ENCODE measurements around the gene SERPINB8.

The SERPINB8 gene

DNA sequence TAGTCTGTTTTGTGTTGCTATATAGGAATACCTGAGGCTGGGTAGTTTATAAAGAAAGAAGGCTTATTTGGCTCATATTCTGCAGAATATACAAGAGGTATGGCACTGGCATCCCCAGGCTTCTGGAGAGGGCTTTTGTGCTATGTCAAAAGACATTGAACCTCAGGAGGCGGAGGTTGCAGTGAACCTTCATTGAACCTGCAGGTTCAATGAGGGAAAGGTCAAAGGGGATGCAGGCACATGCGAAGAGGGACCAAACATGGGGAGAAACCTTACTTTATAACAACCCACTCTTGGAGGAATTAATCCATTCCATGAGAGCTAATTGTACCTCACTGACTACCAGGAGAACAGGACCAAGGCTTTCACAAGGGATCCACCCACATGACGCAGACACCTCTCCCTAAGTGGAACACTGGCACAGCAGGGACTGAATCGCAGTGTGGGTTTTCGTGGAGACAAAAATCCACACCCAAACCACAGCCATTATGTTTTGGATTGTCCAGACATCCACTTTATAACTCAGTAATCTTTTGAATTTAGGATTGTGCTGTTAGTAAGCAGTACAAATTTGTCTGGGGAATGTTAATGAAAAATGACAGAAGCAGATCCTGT lies 4.1 kb upstream of the SERPINB8 start:
- no peak for DNase-seq

DNA sequence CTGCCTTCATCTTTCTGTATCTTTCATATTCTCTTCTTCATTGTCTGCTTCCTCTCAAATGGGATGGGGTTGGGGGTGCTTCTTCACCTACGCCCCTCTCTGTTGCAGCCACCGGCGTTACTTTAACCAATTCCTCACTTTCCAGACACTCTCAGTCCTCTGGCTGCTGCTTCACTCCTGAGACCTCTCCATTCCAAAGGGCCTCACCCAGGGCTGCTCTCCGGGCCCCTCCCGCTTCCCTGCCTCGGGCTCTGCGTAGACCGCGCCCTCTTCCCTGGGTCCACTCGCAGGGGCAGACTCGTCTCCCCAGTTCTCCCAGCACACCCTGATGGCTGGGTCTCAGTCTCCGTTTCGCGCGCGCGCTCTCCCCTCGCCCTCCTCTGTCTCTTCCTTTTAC lies 926 bp downstream of the SERPINB8 start:
- no peak for DNase-seq

DNA sequence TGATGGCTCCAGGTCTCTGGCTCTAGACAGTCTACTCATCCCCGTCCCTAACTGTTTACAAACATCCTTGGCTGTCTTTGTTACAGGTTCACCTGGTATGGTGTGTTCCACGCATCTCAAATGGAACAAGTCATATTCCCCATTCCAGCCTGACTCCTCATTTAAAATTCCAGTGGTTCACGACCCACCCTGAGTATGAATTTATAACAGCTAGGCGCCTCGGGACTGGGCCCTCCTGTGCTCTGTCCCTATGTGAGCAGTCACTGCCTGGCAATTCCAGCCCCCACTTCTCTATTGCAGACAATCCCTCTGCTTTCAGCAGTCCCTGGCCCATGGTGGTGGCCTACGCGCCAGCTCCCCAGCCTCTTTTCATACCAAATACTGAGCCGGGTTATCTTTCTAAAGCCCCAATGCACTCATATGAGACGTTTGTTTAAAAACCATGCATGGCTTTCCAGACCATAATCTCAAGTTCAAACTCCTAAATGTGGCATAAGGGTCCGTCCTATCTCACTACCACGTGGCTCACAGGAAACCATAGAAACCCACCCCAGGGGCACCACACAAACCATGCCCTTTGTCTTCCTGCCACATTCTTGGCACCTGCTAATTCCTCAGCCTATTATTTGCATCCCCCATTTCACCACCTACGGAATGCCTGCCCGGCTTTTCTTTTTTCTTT lies 1.6 kb downstream of the SERPINB8 start:
- no peak for DNase-seq

DNA sequence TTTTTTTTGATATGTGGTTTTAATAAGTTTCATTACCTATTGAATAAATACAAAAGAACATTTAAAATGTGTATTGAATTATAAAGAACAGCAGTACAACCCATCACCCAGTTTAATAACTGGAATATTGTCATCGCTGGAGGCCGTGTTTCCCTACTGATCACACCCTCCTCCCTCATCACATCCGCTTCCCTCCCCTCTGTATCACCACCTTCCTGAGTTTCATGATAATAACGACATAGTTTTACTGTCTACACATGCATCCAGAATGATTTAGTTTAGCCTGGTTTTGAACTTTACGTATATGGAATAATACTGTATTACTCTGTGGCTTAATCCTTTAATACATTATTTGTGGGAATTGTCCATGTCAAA lies 2.1 kb downstream of the SERPINB8 start:
- DNase-seq, result no peak

DNA sequence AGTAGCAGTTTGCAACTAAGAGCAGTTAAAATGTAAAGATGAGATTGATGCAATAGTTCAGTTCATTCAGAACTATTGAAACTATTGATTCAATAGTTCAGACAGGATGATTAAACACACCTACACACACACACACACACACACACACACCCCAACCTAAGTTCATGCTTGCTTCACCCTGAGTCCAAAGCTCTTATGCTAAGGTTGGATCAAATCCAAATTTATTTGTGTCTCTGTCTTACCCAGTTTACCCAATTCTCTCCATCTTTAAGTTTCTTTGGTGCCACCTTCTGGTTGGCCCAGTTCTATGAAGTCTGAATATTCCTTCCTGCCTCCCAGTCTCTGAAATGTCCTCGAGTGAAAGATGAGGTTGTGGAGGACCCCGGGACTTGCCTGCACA lies 5.1 kb downstream of the SERPINB8 start:
- no peak for DNase-seq

DNA sequence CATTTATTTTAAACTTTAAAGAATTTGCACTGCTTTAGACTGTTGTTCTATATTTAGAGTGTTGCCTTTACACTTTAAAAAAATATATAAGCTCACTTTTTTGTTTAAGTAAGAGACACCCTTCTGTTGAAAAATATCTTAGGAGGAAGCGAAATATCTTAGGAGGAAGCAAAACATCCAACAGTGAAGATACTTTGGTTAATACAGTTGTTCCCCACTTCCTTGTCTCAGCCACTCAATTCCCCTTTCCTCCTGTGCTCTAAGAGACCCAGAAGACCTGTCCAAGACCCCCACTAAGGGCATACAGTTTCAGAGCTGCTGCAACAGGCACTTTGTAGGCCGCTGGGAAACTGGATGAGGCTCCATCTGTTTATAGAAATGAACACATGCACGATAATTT lies 5.7 kb downstream of the SERPINB8 start:
- DNase-seq, result no peak

DNA sequence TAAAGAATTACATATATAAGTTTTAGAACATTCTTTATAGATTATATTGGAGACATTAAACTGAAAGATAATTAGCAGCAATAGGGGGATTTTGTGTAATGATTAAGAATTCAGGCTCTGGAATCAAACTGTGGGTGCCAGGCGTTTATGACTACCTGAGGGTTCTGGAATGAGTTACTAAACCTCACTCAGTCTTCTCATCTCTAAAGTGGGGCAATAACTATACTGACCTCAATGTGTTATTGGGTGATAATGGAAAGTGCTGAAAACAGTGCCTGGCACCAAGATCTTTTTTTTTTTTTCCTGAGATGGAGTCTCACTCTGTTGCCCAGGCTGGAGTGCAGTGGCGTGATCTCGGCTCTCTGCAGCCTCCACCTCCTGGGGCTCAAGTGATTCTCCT lies 7.2 kb downstream of the SERPINB8 start:
- no peak for DNase-seq

DNA sequence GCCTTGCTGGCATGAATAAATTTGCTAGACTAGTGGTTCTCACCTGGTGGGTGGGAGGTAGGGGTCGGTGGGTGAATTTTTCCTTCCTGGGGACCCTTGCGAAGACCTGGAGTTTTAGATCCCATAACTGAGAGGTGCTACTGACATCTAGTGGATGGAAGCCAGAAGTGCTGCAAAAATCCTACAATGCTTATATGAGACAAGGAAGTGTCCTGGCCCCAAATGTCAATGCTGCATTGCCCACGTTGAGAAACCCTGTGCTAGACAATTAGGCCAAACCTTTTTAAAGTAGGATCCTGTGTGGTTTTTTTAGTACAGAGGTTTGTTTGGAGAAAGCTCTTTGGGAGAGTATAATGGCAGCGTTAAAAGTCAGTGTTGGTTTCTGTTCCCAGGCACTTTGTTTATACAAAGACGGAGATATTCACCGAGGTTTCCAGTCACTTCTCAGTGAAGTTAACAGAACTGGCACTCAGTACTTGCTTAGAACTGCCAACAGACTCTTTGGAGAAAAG lies 9.6 kb downstream of the SERPINB8 start:
- no peak for DNase-seq

DNA sequence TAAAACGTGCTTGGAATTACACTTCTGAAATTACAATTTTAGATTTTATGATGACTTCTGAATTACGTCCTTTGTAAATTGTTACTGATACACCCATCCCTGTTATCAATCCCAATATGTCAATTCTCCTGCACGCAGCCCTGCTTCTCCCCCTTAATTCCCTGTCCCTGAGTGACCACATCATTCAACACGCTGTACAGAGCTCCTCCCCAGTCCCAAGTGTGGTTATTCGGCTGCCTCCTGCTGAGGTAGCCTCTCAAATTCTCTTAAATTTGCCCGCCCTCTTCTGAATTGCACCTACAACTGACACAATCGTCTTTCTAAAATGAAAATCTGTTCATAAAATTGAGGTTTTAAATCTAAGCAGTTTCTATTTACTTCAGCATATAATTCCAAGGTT lies 10.1 kb downstream of the SERPINB8 start:
- no peak for DNase-seq

DNA sequence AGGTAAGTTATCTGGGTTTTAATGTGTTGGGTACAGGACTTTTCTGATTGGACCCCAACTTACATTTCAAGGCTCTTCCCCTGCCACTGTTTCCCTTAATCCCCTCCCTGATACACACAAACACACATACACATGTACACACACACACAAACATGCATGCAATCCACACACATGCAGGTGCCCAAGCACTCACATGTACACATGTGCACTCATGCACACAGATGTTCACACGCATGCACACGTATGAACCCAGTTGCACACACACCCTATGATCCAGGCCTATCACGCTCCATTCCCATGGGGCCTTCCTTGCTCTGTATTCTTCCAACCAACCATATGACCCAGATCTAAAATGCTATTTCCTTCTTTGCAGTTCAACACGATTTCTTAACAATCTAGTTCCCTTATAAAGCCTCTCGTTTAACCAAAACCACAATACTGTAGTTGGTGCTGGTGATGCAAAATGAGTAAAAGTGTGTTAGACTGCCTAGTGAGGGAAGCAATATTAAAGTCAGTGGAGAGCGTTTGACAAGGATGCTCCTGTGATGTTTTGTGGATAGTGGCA lies 11.1 kb downstream of the SERPINB8 start:
- DNase-seq, result no peak

DNA sequence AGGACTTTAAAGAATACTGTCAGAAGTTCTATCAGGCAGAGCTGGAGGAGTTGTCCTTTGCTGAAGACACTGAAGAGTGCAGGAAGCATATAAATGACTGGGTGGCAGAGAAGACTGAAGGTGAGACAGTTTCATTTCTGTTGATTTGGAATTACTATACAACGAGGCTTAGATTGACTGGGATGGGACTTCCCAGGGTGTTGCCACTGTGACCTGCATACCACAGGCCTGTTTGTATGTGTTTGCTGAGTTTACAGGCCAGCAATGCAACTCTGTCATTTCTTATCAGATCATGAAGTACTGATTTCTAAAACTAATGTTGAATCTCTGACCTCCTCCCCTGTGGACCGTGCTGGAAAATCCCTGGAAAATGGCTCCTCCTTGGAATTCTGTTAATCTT lies 11.8 kb downstream of the SERPINB8 start:
- no peak for DNase-seq

DNA sequence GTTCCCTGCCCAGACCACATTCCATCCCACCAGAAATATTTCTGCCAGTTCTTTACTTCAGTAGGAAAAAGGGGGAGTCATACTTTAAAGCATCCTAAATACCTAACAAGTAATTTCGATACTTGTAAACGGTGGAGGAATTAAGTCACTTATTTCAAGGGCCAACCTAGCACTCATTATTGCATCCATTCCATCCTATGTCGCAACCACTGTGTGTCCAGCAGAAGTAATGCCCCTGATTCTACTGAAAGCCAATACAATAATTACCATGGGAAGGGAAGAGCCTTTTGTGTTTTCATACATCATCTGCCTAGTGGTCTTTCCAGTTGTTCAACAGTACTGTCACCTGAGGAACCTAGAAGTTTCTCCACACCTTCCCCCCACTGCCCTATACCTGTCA lies 12.5 kb downstream of the SERPINB8 start:
- DNase-seq, result no peak

DNA sequence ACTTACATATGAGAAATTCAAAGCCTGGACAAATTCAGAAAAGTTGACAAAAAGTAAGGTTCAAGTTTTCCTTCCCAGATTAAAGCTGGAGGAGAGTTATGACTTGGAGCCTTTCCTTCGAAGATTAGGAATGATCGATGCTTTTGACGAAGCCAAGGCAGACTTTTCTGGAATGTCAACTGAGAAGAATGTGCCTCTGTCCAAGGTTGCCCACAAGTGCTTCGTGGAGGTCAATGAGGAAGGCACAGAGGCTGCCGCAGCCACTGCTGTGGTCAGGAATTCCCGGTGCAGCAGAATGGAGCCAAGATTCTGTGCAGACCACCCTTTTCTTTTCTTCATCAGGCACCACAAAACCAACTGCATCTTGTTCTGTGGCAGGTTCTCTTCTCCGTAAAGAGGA lies 17.0 kb downstream of the SERPINB8 start:
- DNase-seq, result no peak

DNA sequence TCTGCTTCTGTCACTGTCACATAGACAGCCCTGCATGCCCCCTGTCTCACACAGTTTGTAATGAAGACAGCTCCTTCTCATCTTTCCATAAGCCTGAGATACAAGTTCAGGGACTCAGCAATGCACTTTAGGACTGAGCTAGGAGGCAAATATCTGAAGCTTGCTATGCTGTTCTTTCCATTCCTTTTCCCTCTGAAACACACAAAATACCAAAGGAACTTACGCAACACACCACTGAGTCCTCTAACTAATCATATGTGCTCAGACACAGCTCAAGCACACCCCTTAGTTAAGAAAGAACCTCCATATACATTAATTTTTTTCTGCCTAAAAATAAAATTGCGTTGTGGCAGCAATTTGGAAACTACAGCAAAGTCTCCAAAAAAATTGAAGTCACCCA lies 17.9 kb downstream of the SERPINB8 start:
- no peak for DNase-seq

DNA sequence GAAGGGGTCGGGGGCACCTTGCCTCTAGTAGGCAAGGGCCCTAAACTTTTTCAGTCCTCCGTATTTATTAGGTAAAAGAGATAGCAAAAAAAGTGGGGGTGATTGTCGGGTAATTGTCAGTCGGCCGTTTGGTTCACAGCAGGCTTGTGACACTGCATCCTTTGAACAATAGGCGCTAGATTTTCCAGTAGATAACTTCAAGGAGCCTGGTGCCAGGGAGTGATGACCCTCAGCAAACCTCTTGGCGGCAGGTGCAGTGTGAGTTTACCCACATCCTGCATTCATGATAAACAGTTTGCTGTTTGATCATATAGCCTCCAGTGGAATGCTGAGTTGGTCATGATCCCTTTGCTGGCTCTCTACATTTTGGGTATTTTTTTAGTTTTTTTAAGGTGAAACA lies 22.9 kb downstream of the SERPINB8 start:
- no peak for DNase-seq

DNA sequence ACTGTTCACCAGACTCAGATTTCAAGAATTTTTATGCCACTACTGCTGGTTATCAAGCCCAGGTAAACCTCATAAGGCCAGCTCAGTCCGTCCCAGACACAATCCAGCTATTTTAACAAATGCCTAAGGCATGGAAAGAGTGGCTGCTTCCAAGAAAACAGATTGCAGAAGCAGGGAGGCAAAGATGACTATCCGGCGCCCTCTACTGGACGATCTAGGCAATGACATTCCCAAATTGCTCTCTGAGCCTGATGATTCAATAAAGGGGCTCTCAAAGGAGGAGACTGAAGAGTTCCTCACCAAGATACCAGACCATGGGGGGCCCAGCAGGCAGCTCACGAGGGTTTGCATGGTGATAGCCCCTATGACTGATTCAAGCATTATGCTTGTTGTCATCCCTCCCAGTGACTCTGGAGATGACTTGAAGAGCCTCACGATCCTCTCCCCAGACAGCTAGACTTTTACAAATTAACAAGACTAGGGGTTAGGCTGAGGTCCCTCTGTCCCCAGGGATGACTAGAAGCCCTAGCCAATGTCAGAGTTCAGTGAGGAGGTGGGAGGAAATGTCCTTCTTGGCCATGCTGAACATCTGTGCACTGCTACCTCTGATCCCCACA lies 25.0 kb downstream of the SERPINB8 start:
- no peak for DNase-seq

DNA sequence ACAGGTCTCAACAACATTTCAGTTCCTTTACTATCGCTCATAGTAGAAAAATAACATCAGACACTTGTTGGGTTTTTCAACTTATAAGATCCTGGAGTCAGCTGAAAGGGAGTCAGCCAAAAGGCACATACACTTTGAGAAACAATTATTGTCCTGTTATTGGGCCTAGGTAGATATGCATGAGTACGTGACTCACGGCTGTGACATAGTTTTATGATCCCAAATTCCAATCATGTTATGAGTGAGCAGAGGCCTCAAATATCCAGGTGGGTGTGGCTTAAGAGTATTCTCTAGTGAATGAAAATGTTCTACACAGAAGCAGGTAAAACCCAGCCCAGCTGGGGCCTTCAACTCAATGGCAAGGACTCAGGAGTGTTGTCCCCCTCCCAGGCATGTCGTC lies 27.2 kb downstream of the SERPINB8 start:
- no peak for DNase-seq

DNA sequence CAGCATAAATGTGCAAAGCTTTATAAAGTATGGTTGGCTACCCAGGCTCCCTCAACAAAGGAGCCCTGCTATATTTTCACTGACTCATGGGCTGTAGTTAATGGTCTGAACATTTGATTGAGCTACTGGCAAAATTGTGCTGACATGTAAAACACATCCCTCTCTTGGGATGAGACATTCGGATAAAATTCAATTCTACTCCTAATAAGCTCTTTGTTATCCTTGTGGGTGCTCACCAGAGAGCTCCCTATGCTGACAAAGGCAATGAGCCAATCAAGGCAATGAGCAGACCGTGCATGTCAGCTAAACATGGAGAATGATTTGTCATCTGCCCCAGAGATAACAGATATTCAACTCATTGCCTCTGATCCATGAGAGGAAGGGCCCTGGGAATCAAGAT lies 27.7 kb downstream of the SERPINB8 start:
- DNase-seq, result no peak

DNA sequence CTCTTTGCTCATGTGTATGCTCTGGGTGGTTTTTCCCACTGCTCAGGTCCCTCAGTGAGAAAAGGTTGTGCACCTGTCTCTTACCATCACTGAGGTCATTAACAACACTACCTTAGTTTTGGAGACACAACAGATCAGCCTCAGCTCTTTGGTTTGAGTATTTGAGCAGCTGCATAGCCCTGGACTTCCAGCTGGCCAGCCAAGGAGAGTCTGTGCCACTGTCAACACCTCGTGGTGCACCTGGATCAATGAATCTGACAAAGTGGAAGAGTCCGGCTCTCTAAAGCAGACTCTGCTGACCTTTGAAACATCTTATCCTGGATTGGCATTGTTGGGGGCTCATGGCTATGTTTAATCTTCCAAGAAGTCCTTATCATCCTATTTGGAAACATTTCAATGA lies 30.0 kb downstream of the SERPINB8 start:
- DNase-seq, result no peak

DNA sequence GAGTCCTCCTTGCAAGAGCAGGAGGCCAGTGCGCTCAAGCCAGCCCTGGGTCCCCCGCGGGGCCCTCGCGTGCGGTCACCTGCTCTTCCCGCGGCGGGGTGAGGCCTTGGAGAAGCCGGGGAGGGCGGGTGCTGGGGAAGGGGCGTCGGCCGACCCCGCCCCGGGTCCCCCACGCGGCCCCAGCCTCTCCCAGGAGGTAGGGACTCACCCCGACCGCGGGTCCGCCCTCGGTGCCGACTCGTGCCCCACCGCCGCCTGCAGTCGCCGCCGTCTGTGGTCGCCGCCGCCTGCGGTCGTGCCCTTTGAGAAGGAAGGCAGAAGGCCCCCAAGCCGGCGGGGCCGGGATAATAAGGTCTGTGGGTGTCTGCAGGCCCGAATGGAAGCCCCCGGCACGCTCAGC lies 32.7 kb downstream of the SERPINB8 start:
- no peak for DNase-seq

DNA sequence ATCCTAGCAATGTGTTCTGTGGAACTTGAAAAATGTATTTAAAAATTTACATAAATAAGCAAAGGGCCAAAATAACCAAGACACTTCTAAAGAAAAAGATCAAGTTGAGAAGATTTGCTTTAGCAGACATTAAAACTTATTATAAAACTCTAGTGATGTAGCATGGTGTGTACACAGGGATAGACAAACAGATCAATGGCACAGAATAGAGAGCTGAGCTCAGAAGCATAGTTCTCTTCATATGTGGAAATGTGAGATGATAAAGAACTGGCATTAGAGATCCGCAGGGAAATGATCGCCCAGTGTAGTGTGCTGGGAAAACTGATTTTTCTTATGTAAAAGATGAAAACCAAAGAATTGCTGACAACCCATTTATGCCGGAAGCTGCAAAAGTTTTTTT lies 39.4 kb downstream of the SERPINB8 start:
- DNase-seq, result no peak

DNA sequence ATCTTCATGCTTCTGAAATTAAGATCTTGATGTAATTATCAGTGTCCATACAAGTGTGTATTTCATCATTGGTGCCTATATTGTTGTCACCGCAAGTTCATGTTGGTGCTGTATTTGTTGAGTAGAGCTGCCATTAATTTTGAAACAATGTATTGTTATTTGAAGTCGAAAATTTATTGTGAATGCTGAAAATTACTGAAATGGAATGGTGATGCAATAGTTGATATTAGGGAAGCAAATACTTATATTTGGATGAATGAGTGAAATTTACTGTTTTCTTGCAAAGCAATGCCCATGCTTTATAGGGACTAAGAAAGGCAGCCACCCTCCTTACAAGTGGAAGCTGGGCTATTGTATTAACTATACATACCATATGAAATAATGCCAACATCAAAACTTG lies 41.6 kb downstream of the SERPINB8 start:
- no peak for DNase-seq

DNA sequence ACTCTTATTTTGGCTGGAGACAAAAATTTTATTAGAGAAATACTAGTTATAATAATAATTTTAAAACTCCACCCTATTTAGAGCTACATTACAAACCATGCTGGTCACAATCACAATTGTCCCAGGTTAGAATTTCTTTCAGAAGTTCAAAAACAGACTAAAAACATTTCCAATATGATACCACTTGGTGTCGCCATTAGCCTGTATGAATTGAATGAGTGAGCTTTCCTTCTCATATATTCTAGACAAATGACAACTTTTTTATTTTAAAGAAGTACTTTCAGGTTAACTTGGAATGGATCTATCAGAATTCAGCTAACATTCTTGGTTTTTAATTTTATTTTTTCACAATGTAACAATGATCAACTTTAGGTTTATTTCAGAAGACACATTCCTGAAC lies 48.0 kb downstream of the SERPINB8 start:
- no peak for DNase-seq

Measured in left hindlimb (tissue), 1 donor.